ENCODE results near the gene C11orf91.

The C11orf91 gene

GRCh38 chr11:33656768-33657167, 43.9 kb downstream of the C11orf91 start:
- no peak for DNase-seq (ENCODE audit: extremely low read depth, low read depth)
- TF ChIP-seq CTCF (IDR thresholded peaks at IDR 0.05; ENCODE audit: low read depth, low read length, missing control alignments), result no peak
- H3K4me3 ChIP-seq (replicated peaks; ENCODE audit: low read depth, low read length), result no peak overlapping the region

GRCh38 chr11:33655842-33656600, 44.6 kb downstream of the C11orf91 start:
- DNase-seq (ENCODE audit: extremely low read depth, low read depth), result no peak
- no peak for TF ChIP-seq CTCF (IDR thresholded peaks at IDR 0.05; ENCODE audit: low read depth, low read length, missing control alignments)
- H3K4me3 ChIP-seq (replicated peaks; ENCODE audit: low read depth, low read length), result no peak overlapping the region

GRCh38 chr11:33654594-33654993, 46.0 kb downstream of the C11orf91 start:
- no peak overlapping the region for H3K4me3 ChIP-seq (replicated peaks; ENCODE audit: low read depth, low read length)
- DNase-seq (ENCODE audit: extremely low read depth, low read depth), result no peak
- no peak for TF ChIP-seq CTCF (IDR thresholded peaks at IDR 0.05; ENCODE audit: low read depth, low read length, missing control alignments)

- H3K4me3 ChIP-seq (replicated peaks; ENCODE audit: low read depth, low read length), result no peak overlapping the region
- no peak for DNase-seq (ENCODE audit: extremely low read depth, low read depth)
- no peak for TF ChIP-seq CTCF (IDR thresholded peaks at IDR 0.05; ENCODE audit: low read depth, low read length, missing control alignments)
Observed at GRCh38 chr11:33652930-33653329, 47.7 kb downstream of the C11orf91 start.

- DNase-seq (ENCODE audit: extremely low read depth, low read depth), result no peak
- TF ChIP-seq CTCF (IDR thresholded peaks at IDR 0.05; ENCODE audit: low read depth, low read length, missing control alignments), result no peak
- no peak overlapping the region for H3K4me3 ChIP-seq (replicated peaks; ENCODE audit: low read depth, low read length)
Observed at GRCh38 chr11:33652431-33652830, 48.2 kb downstream of the C11orf91 start.

GRCh38 chr11:33651990-33652389, 48.6 kb downstream of the C11orf91 start:
- no peak for TF ChIP-seq CTCF (IDR thresholded peaks at IDR 0.05; ENCODE audit: low read depth, low read length, missing control alignments)
- no peak overlapping the region for H3K4me3 ChIP-seq (replicated peaks; ENCODE audit: low read depth, low read length)
- no peak for DNase-seq (ENCODE audit: extremely low read depth, low read depth)

- H3K4me3 ChIP-seq (replicated peaks; ENCODE audit: low read depth, low read length), result no peak overlapping the region
- DNase-seq (ENCODE audit: extremely low read depth, low read depth), result no peak
- no peak for TF ChIP-seq CTCF (IDR thresholded peaks at IDR 0.05; ENCODE audit: low read depth, low read length, missing control alignments)
Observed at GRCh38 chr11:33651555-33651954, 49.1 kb downstream of the C11orf91 start.
